Measurements from ENCODE around the gene RNU4-1. TPM values are rescaled to one million over a fixed set of nuclear protein-coding genes. Genes with fewer than 3 reads are reported as not detected.

RNU4-1 gene
- total and polyA plus RNA-seq, 9 of the 15 experiments (the other 6 are each of a cell fraction or from before 2014, with no cell fraction given), result under 0.01 to 19,719 (median 3,563) TPM; not detected in 4

DNA sequence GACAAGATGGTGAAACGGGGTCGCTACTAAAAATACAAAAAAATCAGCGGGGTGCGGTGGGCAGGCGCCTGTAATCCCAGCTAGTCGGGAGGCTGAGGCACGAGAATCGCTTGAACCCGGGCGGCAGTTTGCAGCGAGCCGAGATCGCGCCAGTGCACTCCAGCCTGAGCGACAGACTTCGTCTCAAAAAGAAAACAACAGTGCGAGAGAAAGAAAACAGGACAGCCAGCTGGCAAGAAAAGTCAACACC is 701 bp downstream of the RNU4-1 start:
- Histone ChIP-seq H3K4me2 (ENCODE audit: insufficient read depth, low read length) (peak overlapping the region; percentile 79), H3K27ac (ENCODE audit: extremely low read depth, low read depth, low read length) (peak overlapping the region; percentile 100), H4K20me1 (replicated peaks; ENCODE audit: control insufficient read depth, insufficient read depth, low read length) (no peaks in the 10 kb centered on the region), H3K27me3 (ENCODE audit: control insufficient read depth in 2 of 2, insufficient read depth in 2 of 2, low read length in 2 of 2) (no peaks in the 10 kb centered on the region), H3K4me1 (replicated peaks in 1 of 2; ENCODE audit: control insufficient read depth in 2 of 2, insufficient read depth in 2 of 2, low read length in 2 of 2) (peaks cover 8 to 18% of the 10 kb centered on the region in 2 experiments; a peak in 4 of 5 replicates), H3K4me3 (peak overlapping the region; percentile 44), H3K9me3 (replicated peaks; ENCODE audit: control insufficient read depth, insufficient read depth, low read depth, low read length) (no peaks in the 10 kb centered on the region), H3K9me1 (ENCODE audit: control insufficient read depth, insufficient read depth, low read length) (no peaks in the 10 kb centered on the region), H3K36me3 (ENCODE audit: control insufficient read depth, insufficient read depth, low read length) (no peaks in the 10 kb centered on the region), H3K9ac (ENCODE audit: insufficient read depth in 1 of 2, low read depth in 2 of 2, low read length in 2 of 2) (peak overlapping the region; percentile 93 to 95), H2AFZ (ENCODE audit: low read depth, low read length) (peak overlapping the region; percentile 78), H3K79me2 (ENCODE audit: control insufficient read depth, insufficient read depth, low read length) (no peaks in the 10 kb centered on the region)
- in situ Hi-C loops (cut with MboI), result no loop called here
- no peak for DNase-seq (ENCODE audit: extremely low read depth in 1 of 4, low spot score in 3 of 4)
- WGBS (ENCODE audit: insufficient coverage, low coverage, missing lambda C conversion rate), result under 1% methylated on average over 17 of the region's 17 CpGs
- intact Hi-C loops (cut with micrococcal nuclease), result loop anchor here (10.0 kb wide), 1 partner anchor 178 kb away; the partner anchor contains the start of gene RAB35
- TSS peak; percentile 97 for BruUV-seq (replicated peaks)
- ChIA-PET CTCF (ENCODE audit: low intra/inter-chr PET ratio) (no interaction called here), POLR2A (interaction anchor here (0.6 to 7.2 kb wide), 59 partner anchors 8 to 526 kb away, joined by 3 to 420 read pairs (median 8); partner anchors contain the start of genes BICDL1, COQ5, COX6A1 and DYNLL1)
- ATAC-seq, result peak; percentile 6
- FAIRE-seq, result no peak
- TF ChIP-seq ZNF76 (CRISPR knock-in tag; IDR thresholded peaks at IDR 0.05; ENCODE audit: borderline replicate concordance), result no peak
- TF ChIP-seq POLR2G (IDR thresholded peaks at IDR 0.05; ENCODE audit: low read depth, low read length), result no peak
- TF ChIP-seq, protein P1, sequence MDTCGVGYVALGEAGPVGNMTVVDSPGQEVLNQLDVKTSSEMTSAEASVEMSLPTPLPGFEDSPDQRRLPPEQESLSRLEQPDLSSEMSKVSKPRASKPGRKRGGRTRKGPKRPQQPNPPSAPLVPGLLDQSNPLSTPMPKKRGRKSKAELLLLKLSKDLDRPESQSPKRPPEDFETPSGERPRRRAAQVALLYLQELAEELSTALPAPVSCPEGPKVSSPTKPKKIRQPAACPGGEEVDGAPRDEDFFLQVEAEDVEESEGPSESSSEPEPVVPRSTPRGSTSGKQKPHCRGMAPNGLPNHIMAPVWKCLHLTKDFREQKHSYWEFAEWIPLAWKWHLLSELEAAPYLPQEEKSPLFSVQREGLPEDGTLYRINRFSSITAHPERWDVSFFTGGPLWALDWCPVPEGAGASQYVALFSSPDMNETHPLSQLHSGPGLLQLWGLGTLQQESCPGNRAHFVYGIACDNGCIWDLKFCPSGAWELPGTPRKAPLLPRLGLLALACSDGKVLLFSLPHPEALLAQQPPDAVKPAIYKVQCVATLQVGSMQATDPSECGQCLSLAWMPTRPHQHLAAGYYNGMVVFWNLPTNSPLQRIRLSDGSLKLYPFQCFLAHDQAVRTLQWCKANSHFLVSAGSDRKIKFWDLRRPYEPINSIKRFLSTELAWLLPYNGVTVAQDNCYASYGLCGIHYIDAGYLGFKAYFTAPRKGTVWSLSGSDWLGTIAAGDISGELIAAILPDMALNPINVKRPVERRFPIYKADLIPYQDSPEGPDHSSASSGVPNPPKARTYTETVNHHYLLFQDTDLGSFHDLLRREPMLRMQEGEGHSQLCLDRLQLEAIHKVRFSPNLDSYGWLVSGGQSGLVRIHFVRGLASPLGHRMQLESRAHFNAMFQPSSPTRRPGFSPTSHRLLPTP (IDR thresholded peaks at IDR 0.05; ENCODE audit: borderline replicate concordance, extremely low read depth, insufficient read length), result peak; percentile 83
- TF ChIP-seq, protein P2, sequence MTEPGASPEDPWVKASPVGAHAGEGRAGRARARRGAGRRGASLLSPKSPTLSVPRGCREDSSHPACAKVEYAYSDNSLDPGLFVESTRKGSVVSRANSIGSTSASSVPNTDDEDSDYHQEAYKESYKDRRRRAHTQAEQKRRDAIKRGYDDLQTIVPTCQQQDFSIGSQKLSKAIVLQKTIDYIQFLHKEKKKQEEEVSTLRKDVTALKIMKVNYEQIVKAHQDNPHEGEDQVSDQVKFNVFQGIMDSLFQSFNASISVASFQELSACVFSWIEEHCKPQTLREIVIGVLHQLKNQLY (CRISPR knock-in tag; conservative IDR thresholded peaks at IDR 0.05), result no peak
- peak; percentile 65 for TF ChIP-seq ZNF197 (CRISPR knock-in tag; IDR thresholded peaks at IDR 0.05; ENCODE audit: low read depth)
- 0 out of 2 replicates have a peak, but pooled peaks have one; percentile 4 for TF ChIP-seq NCOA1 (IDR thresholded peaks at IDR 0.05; ENCODE audit: low read depth)
- 0 out of 2 replicates have a peak, but pooled peaks have one; percentile 44 for TF ChIP-seq ZNF764 (CRISPR knock-in tag; IDR thresholded peaks at IDR 0.05; ENCODE audit: low read depth)
- 0 out of 2 replicates have a peak, but pooled peaks have one; percentile 51 for TF ChIP-seq LARP7 (IDR thresholded peaks at IDR 0.05)
- TF ChIP-seq CEBPG (CRISPR knock-in tag; IDR thresholded peaks at IDR 0.05), result no peak
- peak in 1 of 2 experiments; percentile 60; a peak in 1 of 4 replicates for TF ChIP-seq CEBPG (tag; conservative IDR thresholded peaks at IDR 0.05 in 1 of 2, IDR thresholded peaks at IDR 0.05 in 1 of 2)
- TF ChIP-seq, protein P3, sequence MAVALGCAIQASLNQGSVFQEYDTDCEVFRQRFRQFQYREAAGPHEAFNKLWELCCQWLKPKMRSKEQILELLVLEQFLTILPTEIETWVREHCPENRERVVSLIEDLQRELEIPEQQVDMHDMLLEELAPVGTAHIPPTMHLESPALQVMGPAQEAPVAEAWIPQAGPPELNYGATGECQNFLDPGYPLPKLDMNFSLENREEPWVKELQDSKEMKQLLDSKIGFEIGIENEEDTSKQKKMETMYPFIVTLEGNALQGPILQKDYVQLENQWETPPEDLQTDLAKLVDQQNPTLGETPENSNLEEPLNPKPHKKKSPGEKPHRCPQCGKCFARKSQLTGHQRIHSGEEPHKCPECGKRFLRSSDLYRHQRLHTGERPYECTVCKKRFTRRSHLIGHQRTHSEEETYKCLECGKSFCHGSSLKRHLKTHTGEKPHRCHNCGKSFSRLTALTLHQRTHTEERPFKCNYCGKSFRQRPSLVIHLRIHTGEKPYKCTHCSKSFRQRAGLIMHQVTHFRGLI (CRISPR knock-in tag; IDR thresholded peaks at IDR 0.05), result no peak
- TF ChIP-seq CREB1 (IDR thresholded peaks at IDR 0.05), result no peak
- TF ChIP-seq CREB1 (CRISPR knock-in tag; IDR thresholded peaks at IDR 0.05), result no peak
- TF ChIP-seq ZNF707 (CRISPR knock-in tag; conservative IDR thresholded peaks at IDR 0.05), result no peak
- TF ChIP-seq, protein P4, sequence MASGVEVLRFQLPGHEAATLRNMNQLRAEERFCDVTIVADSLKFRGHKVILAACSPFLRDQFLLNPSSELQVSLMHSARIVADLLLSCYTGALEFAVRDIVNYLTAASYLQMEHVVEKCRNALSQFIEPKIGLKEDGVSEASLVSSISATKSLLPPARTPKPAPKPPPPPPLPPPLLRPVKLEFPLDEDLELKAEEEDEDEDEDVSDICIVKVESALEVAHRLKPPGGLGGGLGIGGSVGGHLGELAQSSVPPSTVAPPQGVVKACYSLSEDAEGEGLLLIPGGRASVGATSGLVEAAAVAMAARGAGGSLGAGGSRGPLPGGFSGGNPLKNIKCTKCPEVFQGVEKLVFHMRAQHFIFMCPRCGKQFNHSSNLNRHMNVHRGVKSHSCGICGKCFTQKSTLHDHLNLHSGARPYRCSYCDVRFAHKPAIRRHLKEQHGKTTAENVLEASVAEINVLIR (CRISPR knock-in tag; IDR thresholded peaks at IDR 0.05), result no peak
- 0 out of 2 replicates have a peak, but pooled peaks have one; percentile 3 for TF ChIP-seq ZKSCAN1 (IDR thresholded peaks at IDR 0.05; ENCODE audit: low read depth, low read length)
